Heart left ventricle (tissue), 13 donors: ENCODE measurements around the gene ANAPC2.

Experiments
- CTCF ChIP-seq, 12 donors: fragments of 200-600 bp; sonication (generic) in 4 of 12; IDR thresholded peaks; one replicate each; pipeline versions ENCODE4 v1.5.0 to v1.8.0; 2018 to 2022; ENCODE audit warnings: antibody characterized with exemption in 12 of 12, mild to moderate bottlenecking in 5 of 12
- POLR2A ChIP-seq, 2 donors: fragments of 450-650 bp; IDR thresholded peaks; one replicate each; pipeline ENCODE4 v1.6.1; 2017; ENCODE audit warnings: antibody characterized with exemption in 2 of 2, mild to moderate bottlenecking in 2 of 2, moderate library complexity in 2 of 2
- donor health status: ischemic (EF 13 %, LVEDD 7.1; RV severe dilation, severe dysfunction).
- donor health status: DM: no; HTN: yes; CAD: no.
- donor health status: DM: no; HTN: no; CAD: no.
- donor health status: ischemic (EF 25% LVEDD 6.9; RV normal size, moderate dysfunction).
- donor health status: ischemic (EF 25% LVEDD 5.7; RV mildly dilated, moderate dysfunction).
- donor health status: ischemic (EF 35%, LVEDD 5.7; RV mildly dilated, moderate dysfunction).
- donor health status: nonischemic (EF 11% LVEDD 7.7; RV severe dilation, severe dysfunction).
- donor health status: DM: yes; HTN: yes; CAD: no.
- donor health status: PGD.
- donor health status: ischemic (EF 29% LVEDD 5.4; RV normal size, mild dysfunction).
- donor health status: nonischemic (EF 23%, LVEDD 6.1; RV moderate dilation, normal function).

GRCh38 chr9:137162505-137163364 is 25.6 kb downstream of the ANAPC2 start:
- TF ChIP-seq POLR2A (IDR thresholded peaks at IDR 0.05) (no peak), CTCF (IDR thresholded peaks at IDR 0.05) (peak in 3 of 12 donors; percentile 6 to 22 (median 11))
